Stomach (tissue), 4 donors: Measurements from ENCODE around the gene ELMO3.

Source experiments
- CTCF ChIP-seq, 7 experiments: fragments of 450-650 bp in 4 of 7; fragments of 200-600 bp in 3 of 7; sonication (generic) in 3 of 7; IDR thresholded peaks; one replicate each; pipeline ENCODE4 v1.5.1; 2016 to 2019; ENCODE audit warnings: antibody characterized with exemption in 7 of 7, control low read depth in 2 of 7, mild to moderate bottlenecking in 1 of 7
- EP300 ChIP-seq: sonication (generic); formaldehyde crosslinking; IDR thresholded peaks from one replicate; pipeline ENCODE4 v1.6.1; 2017; ENCODE audit warnings: antibody characterized with exemption
- POLR2A ChIP-seq, 4 donors: fragments of 450-650 bp; IDR thresholded peaks; one replicate each; pipeline ENCODE4 v1.6.1; 2016; ENCODE audit warnings: antibody characterized with exemption in 4 of 4, control low read depth in 2 of 4, mild to moderate bottlenecking in 1 of 4, moderate library complexity in 1 of 4
- POLR2AphosphoS5 ChIP-seq, 3 donors: sonication (generic); formaldehyde crosslinking; IDR thresholded peaks; one replicate each; pipeline ENCODE4 v1.6.1; 2016; ENCODE audit warnings: antibody characterized with exemption in 3 of 3

GRCh38 chr16:67184995-67185650 lies 13.8 kb upstream of the ELMO3 start:
- TF ChIP-seq POLR2A (IDR thresholded peaks at IDR 0.05) (no peak), CTCF (IDR thresholded peaks at IDR 0.05) (peak in 5 of 7 experiments; percentile 61 to 83 (median 77)), EP300 (no peak), POLR2AphosphoS5 (IDR thresholded peaks at IDR 0.05) (peak; percentile 21 to 84 (median 52))
